Measurements from ENCODE around the gene RAB36.

The RAB36 gene

GRCh38 chr22:23155831-23156230 is 10.6 kb downstream of the RAB36 start:
- Histone ChIP-seq H3K27ac (ENCODE audit: low read depth, low read length) (no peak overlapping the region), H3K79me2 (ENCODE audit: control insufficient read depth, low read length) (no peaks in the 10 kb centered on the region), H3K9me2 (replicated peaks; ENCODE audit: control insufficient read depth, low read length) (no peaks in the 10 kb centered on the region)

DNA sequence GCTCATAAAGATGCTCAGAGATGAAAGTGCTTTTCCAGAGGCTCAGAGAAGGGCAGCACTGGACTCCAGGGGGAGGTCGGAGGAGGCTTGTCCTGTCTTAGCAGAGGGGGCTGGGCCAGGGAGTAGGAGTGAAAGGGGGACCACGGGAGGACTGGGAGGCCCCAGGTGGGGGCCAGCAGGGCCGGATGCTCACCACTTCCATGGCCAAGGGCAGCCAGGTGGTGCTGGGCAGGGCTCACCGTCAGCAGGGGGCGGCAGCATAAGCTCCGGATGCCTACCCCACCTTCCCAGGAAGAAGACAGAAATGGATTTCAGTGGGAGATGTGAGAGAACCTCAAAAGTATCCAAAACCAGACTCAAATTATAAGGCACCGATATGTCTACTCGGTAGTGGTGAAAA is 11.0 kb downstream of the RAB36 start:
- Histone ChIP-seq H3K4me2 (ENCODE audit: low read length) (no peak overlapping the region), H3K4me1 (ENCODE audit: control insufficient read depth, low read length) (peaks cover 17% of the 10 kb centered on the region), H3K27me3 (ENCODE audit: control insufficient read depth, low read length) (no peaks in the 10 kb centered on the region), H4K20me1 (ENCODE audit: control insufficient read depth, insufficient read depth, low read depth, low read length) (no peaks in the 10 kb centered on the region), H3K9me2 (replicated peaks; ENCODE audit: control insufficient read depth, low read length) (no peaks in the 10 kb centered on the region), H3K9me3 (ENCODE audit: control insufficient read depth, insufficient read depth, low read length) (no peaks in the 10 kb centered on the region), H3F3A (ENCODE audit: control insufficient read depth, insufficient read depth) (no peaks in the 10 kb centered on the region), H3K4me3 (ENCODE audit: low read length) (no peak overlapping the region), H3K79me2 (ENCODE audit: control insufficient read depth, low read length) (no peaks in the 10 kb centered on the region), H3K36me3 (ENCODE audit: control insufficient read depth, low read length) (no peaks in the 10 kb centered on the region), H3K27ac (ENCODE audit: low read depth, low read length) (no peak overlapping the region)
- TF ChIP-seq EZH2phosphoT487 (IDR thresholded peaks at IDR 0.05; ENCODE audit: borderline replicate concordance, low read length): no peak
- TF ChIP-seq, protein P1, sequence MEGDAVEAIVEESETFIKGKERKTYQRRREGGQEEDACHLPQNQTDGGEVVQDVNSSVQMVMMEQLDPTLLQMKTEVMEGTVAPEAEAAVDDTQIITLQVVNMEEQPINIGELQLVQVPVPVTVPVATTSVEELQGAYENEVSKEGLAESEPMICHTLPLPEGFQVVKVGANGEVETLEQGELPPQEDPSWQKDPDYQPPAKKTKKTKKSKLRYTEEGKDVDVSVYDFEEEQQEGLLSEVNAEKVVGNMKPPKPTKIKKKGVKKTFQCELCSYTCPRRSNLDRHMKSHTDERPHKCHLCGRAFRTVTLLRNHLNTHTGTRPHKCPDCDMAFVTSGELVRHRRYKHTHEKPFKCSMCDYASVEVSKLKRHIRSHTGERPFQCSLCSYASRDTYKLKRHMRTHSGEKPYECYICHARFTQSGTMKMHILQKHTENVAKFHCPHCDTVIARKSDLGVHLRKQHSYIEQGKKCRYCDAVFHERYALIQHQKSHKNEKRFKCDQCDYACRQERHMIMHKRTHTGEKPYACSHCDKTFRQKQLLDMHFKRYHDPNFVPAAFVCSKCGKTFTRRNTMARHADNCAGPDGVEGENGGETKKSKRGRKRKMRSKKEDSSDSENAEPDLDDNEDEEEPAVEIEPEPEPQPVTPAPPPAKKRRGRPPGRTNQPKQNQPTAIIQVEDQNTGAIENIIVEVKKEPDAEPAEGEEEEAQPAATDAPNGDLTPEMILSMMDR (IDR thresholded peaks at IDR 0.05; ENCODE audit: low read depth, low read length, poor library complexity, severe bottlenecking): no peak

More at GRCh38 chr22:23155831-23156230, 10.6 kb downstream of the RAB36 start:
- H3K4me3 ChIP-seq (ENCODE audit: low read length): no peak overlapping the region
- H3K4me2 ChIP-seq (ENCODE audit: low read length): no peak overlapping the region
- H3K27me3 ChIP-seq (ENCODE audit: control insufficient read depth, low read length): no peaks in the 10 kb centered on the region
- peaks cover 17% of the 10 kb centered on the region for H3K4me1 ChIP-seq (ENCODE audit: control insufficient read depth, low read length)
- no peaks in the 10 kb centered on the region for H3F3A ChIP-seq (ENCODE audit: control insufficient read depth, insufficient read depth)
- no peak for TF ChIP-seq EZH2phosphoT487 (IDR thresholded peaks at IDR 0.05; ENCODE audit: borderline replicate concordance, low read length)
- TF ChIP-seq, protein P1 (IDR thresholded peaks at IDR 0.05; ENCODE audit: low read depth, low read length, poor library complexity, severe bottlenecking): no peak
- no peaks in the 10 kb centered on the region for H3K36me3 ChIP-seq (ENCODE audit: control insufficient read depth, low read length)
- H3K9me3 ChIP-seq (ENCODE audit: control insufficient read depth, insufficient read depth, low read length): no peaks in the 10 kb centered on the region
- no peaks in the 10 kb centered on the region for H4K20me1 ChIP-seq (ENCODE audit: control insufficient read depth, insufficient read depth, low read depth, low read length)

DNA sequence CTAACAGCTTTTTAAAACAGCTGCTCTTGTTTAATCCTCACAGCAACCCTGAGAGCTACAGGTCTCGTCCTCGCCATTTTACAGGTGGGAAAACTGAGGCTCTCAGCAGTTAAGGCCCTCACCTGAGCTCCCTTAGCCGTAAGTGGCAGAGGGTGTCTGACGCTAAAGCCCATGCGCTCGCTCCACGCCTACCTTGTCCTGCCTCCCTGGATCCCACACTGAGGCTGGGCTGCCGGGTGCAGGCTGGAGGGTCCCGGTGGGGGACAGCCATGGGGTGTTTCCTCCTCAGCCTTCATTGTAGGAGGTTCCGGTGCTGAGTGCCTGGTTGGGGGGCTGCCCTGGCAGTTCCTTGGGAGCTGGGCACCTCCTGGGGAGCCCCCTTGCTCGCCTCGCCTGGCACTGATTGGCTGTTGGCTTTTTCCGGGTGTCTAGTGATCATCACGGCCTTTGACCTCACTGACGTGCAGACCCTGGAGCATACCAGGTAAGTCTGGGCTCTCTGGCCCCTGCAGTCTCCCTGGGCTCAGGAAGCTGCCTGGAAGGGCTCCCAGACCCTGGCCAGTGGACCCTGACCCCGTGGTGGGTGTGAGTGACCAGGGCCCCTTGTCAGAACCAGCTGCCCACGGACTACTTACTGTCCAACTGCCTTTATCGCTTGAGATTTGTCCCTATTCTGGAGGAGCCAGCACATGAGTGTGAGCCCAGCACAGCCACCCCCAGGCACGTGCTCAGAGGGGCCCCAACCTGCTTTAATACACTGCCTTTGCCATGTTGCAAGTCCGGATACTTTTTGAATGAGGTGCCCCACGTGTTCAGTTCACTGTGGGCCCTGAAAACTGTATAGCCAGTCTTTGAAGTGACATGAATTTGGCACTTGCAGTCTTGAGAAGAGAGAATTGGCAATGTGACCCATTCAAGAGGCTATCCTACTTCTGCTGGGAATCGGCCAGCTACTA is 12.6 kb downstream of the RAB36 start:
- TF ChIP-seq, protein P1 (IDR thresholded peaks at IDR 0.05; ENCODE audit: low read depth, low read length, poor library complexity, severe bottlenecking): no peak
- TF ChIP-seq EZH2phosphoT487 (IDR thresholded peaks at IDR 0.05; ENCODE audit: borderline replicate concordance, low read length): no peak
- Histone ChIP-seq H3K4me3 (ENCODE audit: low read length) (no peak overlapping the region), H3K4me1 (ENCODE audit: control insufficient read depth, low read length) (peaks cover 8% of the 10 kb centered on the region), H3K9me2 (replicated peaks; ENCODE audit: control insufficient read depth, low read length) (no peaks in the 10 kb centered on the region), H3K4me2 (ENCODE audit: low read length) (no peak overlapping the region), H3K79me2 (ENCODE audit: control insufficient read depth, low read length) (no peaks in the 10 kb centered on the region), H3K27me3 (ENCODE audit: control insufficient read depth, low read length) (no peaks in the 10 kb centered on the region), H4K20me1 (ENCODE audit: control insufficient read depth, insufficient read depth, low read depth, low read length) (no peaks in the 10 kb centered on the region), H3F3A (ENCODE audit: control insufficient read depth, insufficient read depth) (no peaks in the 10 kb centered on the region), H3K27ac (ENCODE audit: low read depth, low read length) (no peak overlapping the region), H3K9me3 (ENCODE audit: control insufficient read depth, insufficient read depth, low read length) (no peaks in the 10 kb centered on the region), H3K36me3 (ENCODE audit: control insufficient read depth, low read length) (no peaks in the 10 kb centered on the region)
